ENCODE results near the gene IGF1.

The IGF1 gene

GRCh38 chr12:102379346-102380162 is 100.8 kb downstream of the IGF1 start:
- TF ChIP-seq, protein P1, sequence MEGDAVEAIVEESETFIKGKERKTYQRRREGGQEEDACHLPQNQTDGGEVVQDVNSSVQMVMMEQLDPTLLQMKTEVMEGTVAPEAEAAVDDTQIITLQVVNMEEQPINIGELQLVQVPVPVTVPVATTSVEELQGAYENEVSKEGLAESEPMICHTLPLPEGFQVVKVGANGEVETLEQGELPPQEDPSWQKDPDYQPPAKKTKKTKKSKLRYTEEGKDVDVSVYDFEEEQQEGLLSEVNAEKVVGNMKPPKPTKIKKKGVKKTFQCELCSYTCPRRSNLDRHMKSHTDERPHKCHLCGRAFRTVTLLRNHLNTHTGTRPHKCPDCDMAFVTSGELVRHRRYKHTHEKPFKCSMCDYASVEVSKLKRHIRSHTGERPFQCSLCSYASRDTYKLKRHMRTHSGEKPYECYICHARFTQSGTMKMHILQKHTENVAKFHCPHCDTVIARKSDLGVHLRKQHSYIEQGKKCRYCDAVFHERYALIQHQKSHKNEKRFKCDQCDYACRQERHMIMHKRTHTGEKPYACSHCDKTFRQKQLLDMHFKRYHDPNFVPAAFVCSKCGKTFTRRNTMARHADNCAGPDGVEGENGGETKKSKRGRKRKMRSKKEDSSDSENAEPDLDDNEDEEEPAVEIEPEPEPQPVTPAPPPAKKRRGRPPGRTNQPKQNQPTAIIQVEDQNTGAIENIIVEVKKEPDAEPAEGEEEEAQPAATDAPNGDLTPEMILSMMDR (IDR thresholded peaks at IDR 0.05; ENCODE audit: low read depth, low read length, missing control alignments) = no peak
- DNase-seq (ENCODE audit: extremely low read depth, low read depth) = no peak
- no peak overlapping the region for H3K4me3 ChIP-seq (replicated peaks; ENCODE audit: low read depth, low read length)

- no peak overlapping the region for H3K4me3 ChIP-seq (replicated peaks; ENCODE audit: low read depth, low read length)
- TF ChIP-seq, protein P1 (IDR thresholded peaks at IDR 0.05; ENCODE audit: low read depth, low read length, missing control alignments) = no peak
- no peak for DNase-seq (ENCODE audit: extremely low read depth, low read depth)
These were observed 103.6 kb downstream of the IGF1 start for GRCh38 chr12:102376781-102377180.

- H3K4me3 ChIP-seq (replicated peaks; ENCODE audit: low read depth, low read length) = no peak overlapping the region
- TF ChIP-seq, protein P1 (IDR thresholded peaks at IDR 0.05; ENCODE audit: low read depth, low read length, missing control alignments) = no peak
- DNase-seq (ENCODE audit: extremely low read depth, low read depth) = no peak
These were observed 104.1 kb downstream of the IGF1 start for GRCh38 chr12:102376181-102376747.

GRCh38 chr12:102374190-102374589 is 106.2 kb downstream of the IGF1 start:
- no peak overlapping the region for H3K4me3 ChIP-seq (replicated peaks; ENCODE audit: low read depth, low read length)
- TF ChIP-seq, protein P1 (IDR thresholded peaks at IDR 0.05; ENCODE audit: low read depth, low read length, missing control alignments) = no peak
- no peak for DNase-seq (ENCODE audit: extremely low read depth, low read depth)

- DNase-seq (ENCODE audit: extremely low read depth, low read depth) = peak; percentile 31
- TF ChIP-seq, protein P1 (IDR thresholded peaks at IDR 0.05; ENCODE audit: low read depth, low read length, missing control alignments) = no peak
These were observed 108.3 kb downstream of the IGF1 start for GRCh38 chr12:102372087-102372486.

GRCh38 chr12:102371165-102371564 is 109.2 kb downstream of the IGF1 start:
- no peak overlapping the region for H3K4me3 ChIP-seq (replicated peaks; ENCODE audit: low read depth, low read length)
- TF ChIP-seq, protein P1 (IDR thresholded peaks at IDR 0.05; ENCODE audit: low read depth, low read length, missing control alignments) = no peak
- no peak for DNase-seq (ENCODE audit: extremely low read depth, low read depth)

More at GRCh38 chr12:102372087-102372486, 108.3 kb downstream of the IGF1 start:
- no peak overlapping the region for H3K4me3 ChIP-seq (replicated peaks; ENCODE audit: low read depth, low read length)
